Neural progenitor cell (in vitro differentiated cells): Measurements from ENCODE around the gene TK1. TPM values are rescaled to one million over a fixed set of nuclear protein-coding genes. Genes with fewer than 3 reads are reported as not detected.

Source experiments
- DNase-seq: peaks from one replicate; pipeline ENCODE4 v3.0.0-alpha.2; 2016; ENCODE audit warnings: low spot score
- H2AFZ ChIP-seq: fragments of 200-600 bp; sonication (generic); replicated peaks from 2 replicates; pipeline ENCODE4 v1.6.1; 2016; ENCODE audit warnings: antibody characterized with exemption
- H3F3A ChIP-seq: fragments of 200-600 bp; sonication (generic); 2 replicates; pipeline ENCODE4 v1.6.1; 2016; ENCODE audit warnings: antibody characterized with exemption, low read depth
- H3K27ac ChIP-seq: fragments of 200-600 bp; sonication (generic); 2 replicates; pipeline ENCODE4 v1.5.1; 2016; ENCODE audit warnings: mild to moderate bottlenecking
- H3K27me3 ChIP-seq: fragments of 200-600 bp; sonication (generic); 2 replicates; pipeline ENCODE4 v1.6.1; 2016; ENCODE audit warnings: mild to moderate bottlenecking, moderate library complexity
- H3K36me3 ChIP-seq: fragments of 200-600 bp; sonication (generic); 2 replicates; pipeline ENCODE4 v1.5.1; 2016
- H3K4me1 ChIP-seq: fragments of 200-600 bp; sonication (generic); 2 replicates; pipeline ENCODE4 v1.6.1; 2016; ENCODE audit warnings: mixed run types
- H3K4me2 ChIP-seq: fragments of 200-600 bp; sonication (generic); 2 replicates; pipeline ENCODE4 v1.6.1; 2016
- H3K4me3 ChIP-seq: fragments of 200-600 bp; sonication (generic); 2 replicates; pipeline ENCODE4 v1.5.1; 2016
- H3K79me2 ChIP-seq: fragments of 200-600 bp; sonication (generic); 2 replicates; pipeline ENCODE4 v1.6.1; 2016; ENCODE audit warnings: low read depth
- H3K9ac ChIP-seq: fragments of 200-600 bp; sonication (generic); 2 replicates; pipeline ENCODE4 v1.6.1; 2016
- H3K9me3 ChIP-seq: fragments of 200-600 bp; sonication (generic); 2 replicates; pipeline ENCODE4 v1.5.1; 2016; ENCODE audit warnings: low read depth
- H4K20me1 ChIP-seq: fragments of 200-600 bp; sonication (generic); 2 replicates; pipeline ENCODE4 v1.6.1; 2016; ENCODE audit warnings: low read depth
- H3K27ac Mint-ChIP-seq: 3 replicates; pipeline ENCODE4 v1.8.0; 2021; ENCODE audit warnings: mixed read lengths
- H3K27me3 Mint-ChIP-seq: 2 replicates; pipeline ENCODE4 v1.8.0; 2022; ENCODE audit warnings: low read depth, mild to moderate bottlenecking, inconsistent platforms, moderate library complexity, mixed read lengths; ENCODE audit not compliant: insufficient read depth
- H3K36me3 Mint-ChIP-seq: 3 replicates; pipeline ENCODE4 v1.8.0; 2021; ENCODE audit warnings: mixed read lengths
- H3K4me1 Mint-ChIP-seq: 3 replicates; pipeline ENCODE4 v1.8.0; 2021; ENCODE audit warnings: mixed read lengths
- H3K4me3 Mint-ChIP-seq: 3 replicates; pipeline ENCODE4 v1.8.0; 2021; ENCODE audit warnings: mild to moderate bottlenecking, moderate library complexity, mixed read lengths
- H3K9me3 Mint-ChIP-seq: 3 replicates; pipeline ENCODE4 v1.8.0; 2020; ENCODE audit warnings: mixed read lengths
- CTCF ChIP-seq: fragments of 200-600 bp; sonication (generic); IDR thresholded peaks from 2 replicates; pipeline ENCODE4 v1.5.1; 2017; ENCODE audit warnings: antibody characterized with exemption, mild to moderate bottlenecking
- EZH2 ChIP-seq: fragments of 200-600 bp; sonication (generic); IDR thresholded peaks from 2 replicates; pipeline ENCODE4 v1.6.1; 2017; ENCODE audit warnings: antibody characterized with exemption, mild to moderate bottlenecking, moderate library complexity
- EZH2phosphoT487 ChIP-seq: fragments of 200-600 bp; sonication (generic); IDR thresholded peaks from 2 replicates; pipeline ENCODE4 v1.6.1; 2017; ENCODE audit warnings: antibody characterized with exemption
- total RNA-seq: library from RNA; depleted of rRNA; stranded (reverse); fragments of >200 nt; gene quantifications from 2 replicates; pipeline ENCODE4 v1.2.3, GENCODE V29; 2015; ENCODE audit warnings: low replicate concordance

TK1 gene
- total RNA-seq, 1 donor from 2014 or later = 27.3 TPM

- peak; percentile 87 for DNase-seq
- Histone ChIP-seq H3K27ac (no peak overlapping the region), H3K4me2 (no peak overlapping the region), H3K9ac (no peak overlapping the region), H3K9me3 (no peaks in the 10 kb centered on the region), H3K27me3 (peaks cover 56% of the 10 kb centered on the region), H3F3A (peaks cover 21% of the 10 kb centered on the region), H2AFZ (no peak overlapping the region), H4K20me1 (no peaks in the 10 kb centered on the region), H3K79me2 (no peaks in the 10 kb centered on the region), H3K4me3 (no peak overlapping the region), H3K4me1 (peaks cover 4% of the 10 kb centered on the region), H3K36me3 (no peaks in the 10 kb centered on the region)
- H3K27ac Mint-ChIP-seq = peak overlapping the region; percentile 0
- peak; percentile 72 for TF ChIP-seq CTCF
- no peak for TF ChIP-seq EZH2phosphoT487
- peaks cover 6% of the 10 kb centered on the region for H3K4me1 Mint-ChIP-seq
- H3K36me3 Mint-ChIP-seq = no peaks in the 10 kb centered on the region
- H3K9me3 Mint-ChIP-seq = no peaks in the 10 kb centered on the region
- H3K27me3 Mint-ChIP-seq = peaks cover 20% of the 10 kb centered on the region
- no peak overlapping the region for H3K4me3 Mint-ChIP-seq
Observed at GRCh38 chr17:78133971-78134898, 52.6 kb downstream of the TK1 start.

- Histone ChIP-seq H3K27me3 (peaks cover 63% of the 10 kb centered on the region), H3K79me2 (no peaks in the 10 kb centered on the region), H3K4me1 (peaks cover 8% of the 10 kb centered on the region), H3K36me3 (no peaks in the 10 kb centered on the region), H3K4me3 (no peak overlapping the region), H3F3A (peaks cover 21% of the 10 kb centered on the region), H2AFZ (no peak overlapping the region), H3K9me3 (no peaks in the 10 kb centered on the region), H3K27ac (no peak overlapping the region), H3K9ac (no peak overlapping the region), H3K4me2 (no peak overlapping the region), H4K20me1 (no peaks in the 10 kb centered on the region)
- Mint-ChIP-seq H3K4me1 (peaks cover 10% of the 10 kb centered on the region), H3K27me3 (peaks cover 26% of the 10 kb centered on the region), H3K27ac (no peak overlapping the region), H3K4me3 (no peak overlapping the region), H3K36me3 (no peaks in the 10 kb centered on the region), H3K9me3 (no peaks in the 10 kb centered on the region)
- TF ChIP-seq CTCF (no peak), EZH2phosphoT487 (no peak), EZH2 (no peak)
- no peak for DNase-seq
Observed at GRCh38 chr17:78133179-78133951, 53.5 kb downstream of the TK1 start.

GRCh38 chr17:78132767-78133178, 54.1 kb downstream of the TK1 start:
- Mint-ChIP-seq H3K4me1 (peaks cover 10% of the 10 kb centered on the region), H3K4me3 (no peak overlapping the region), H3K27me3 (peaks cover 26% of the 10 kb centered on the region), H3K27ac (no peak overlapping the region), H3K36me3 (no peaks in the 10 kb centered on the region), H3K9me3 (no peaks in the 10 kb centered on the region)
- H4K20me1 ChIP-seq = no peaks in the 10 kb centered on the region
- TF ChIP-seq CTCF = no peak
- no peak for TF ChIP-seq EZH2phosphoT487
- no peak for TF ChIP-seq EZH2
- no peak for DNase-seq
- no peak overlapping the region for H3K4me2 ChIP-seq
- H3K79me2 ChIP-seq = no peaks in the 10 kb centered on the region
- H3K4me1 ChIP-seq = peaks cover 10% of the 10 kb centered on the region
- peaks cover 19% of the 10 kb centered on the region for H3F3A ChIP-seq
- no peak overlapping the region for H3K9ac ChIP-seq
- no peak overlapping the region for H3K4me3 ChIP-seq
- H2AFZ ChIP-seq = no peak overlapping the region
- H3K27me3 ChIP-seq = peaks cover 69% of the 10 kb centered on the region
- no peaks in the 10 kb centered on the region for H3K36me3 ChIP-seq
- no peak overlapping the region for H3K27ac ChIP-seq
- no peaks in the 10 kb centered on the region for H3K9me3 ChIP-seq
